Neural cell (in vitro differentiated cells): ENCODE measurements around the gene TBL1XR1. TPM values are rescaled to one million over a fixed set of nuclear protein-coding genes. Genes with fewer than 3 reads are reported as not detected.
"Not testable (repeated sequence)": the region's sequence is repeated elsewhere in the genome, so short reads cannot be mapped to it uniquely, and the experiment has no call there.

Experiments
- H2AFZ ChIP-seq: fragments of 200-600, 300-800 bp; sonication (generic), shearing (Covaris generic); 2 replicates; pipeline ENCODE4 v1.6.0; 2014; ENCODE audit warnings: low read depth, mild to moderate bottlenecking, antibody characterized with exemption, low read length, moderate library complexity
- H3F3A ChIP-seq: fragments of 200-600 bp; shearing (Covaris generic); 2 replicates; pipeline ENCODE4 v1.6.1; 2016; ENCODE audit warnings: mild to moderate bottlenecking, moderate library complexity, mixed read lengths, antibody characterized with exemption, low read length; ENCODE audit not compliant: insufficient read depth, poor library complexity, severe bottlenecking
- H3K27ac ChIP-seq: fragments of 200-600, 300-800 bp; sonication (generic), shearing (Covaris generic); 2 replicates; pipeline ENCODE4 v1.5.1; 2014; ENCODE audit warnings: mild to moderate bottlenecking, low read length, moderate library complexity
- H3K27me3 ChIP-seq: fragments of 300-800, 200-600 bp; sonication (generic), shearing (Covaris generic); 2 replicates; pipeline ENCODE4 v1.6.0; 2014; ENCODE audit warnings: mild to moderate bottlenecking, low read depth, low read length, moderate library complexity; ENCODE audit not compliant: insufficient read depth
- H3K36me3 ChIP-seq: fragments of 300-800, 200-600 bp; sonication (generic), shearing (Covaris generic); 2 replicates; pipeline ENCODE4 v1.5.1; 2014; ENCODE audit warnings: mild to moderate bottlenecking, antibody characterized with exemption, low read length, moderate library complexity; ENCODE audit not compliant: insufficient read depth
- H3K4me2 ChIP-seq: fragments of 300-800, 200-600 bp; sonication (generic), shearing (Covaris generic); 2 replicates; pipeline ENCODE4 v1.6.0; 2014; ENCODE audit warnings: mild to moderate bottlenecking, low read length
- H3K4me3 ChIP-seq: fragments of 300-800, 200-600 bp; sonication (generic), shearing (Covaris generic); 2 replicates; pipeline ENCODE4 v1.5.1; 2014; ENCODE audit warnings: mild to moderate bottlenecking, low read length, moderate library complexity
- H3K79me2 ChIP-seq: fragments of 200-600 bp; shearing (Covaris generic); replicated peaks from 2 replicates; pipeline ENCODE4 v1.6.0; 2014; ENCODE audit warnings: mild to moderate bottlenecking, low read length, moderate library complexity; ENCODE audit not compliant: insufficient read depth
- H3K9ac ChIP-seq: fragments of 300-800, 200-600 bp; sonication (generic), shearing (Covaris generic); 2 replicates; pipeline ENCODE4 v1.6.1; 2016; ENCODE audit warnings: mild to moderate bottlenecking, low read length, mixed read lengths
- H3K9me2 ChIP-seq: fragments of 200-600 bp; shearing (Covaris generic); 2 replicates; pipeline ENCODE4 v1.6.1; 2016; ENCODE audit warnings: mild to moderate bottlenecking, low read length, mixed read lengths; ENCODE audit not compliant: insufficient read depth
- H3K9me3 ChIP-seq: fragments of 200-600, 300-800 bp; sonication (generic), shearing (Covaris generic); 2 replicates; pipeline ENCODE4 v1.6.1; 2016; ENCODE audit warnings: mild to moderate bottlenecking, mixed run types, low read length, moderate library complexity, mixed read lengths
- H4K20me1 ChIP-seq: fragments of 200-600 bp; shearing (Covaris generic); 2 replicates; pipeline ENCODE4 v1.6.1; 2016; ENCODE audit warnings: mild to moderate bottlenecking, mixed run types; ENCODE audit not compliant: insufficient read depth
- EP300 ChIP-seq: fragments of 450-650 bp; conservative IDR thresholded peaks from 2 replicates; pipeline ENCODE4 v1.6.1; 2014; ENCODE audit warnings: antibody characterized with exemption, mild to moderate bottlenecking, moderate library complexity; ENCODE audit not compliant: poor library complexity, severe bottlenecking
- EZH2 ChIP-seq: fragments of 200-600, 300-800 bp; shearing (Covaris generic), sonication (generic); IDR thresholded peaks from 2 replicates; pipeline ENCODE4 v1.6.1; 2014; ENCODE audit warnings: antibody characterized with exemption, low read length, borderline replicate concordance, mild to moderate bottlenecking; ENCODE audit not compliant: insufficient read depth, poor library complexity, severe bottlenecking
- MXI1 ChIP-seq: fragments of 450-650 bp; conservative IDR thresholded peaks from 2 replicates; pipeline ENCODE4 v1.6.1; 2014; ENCODE audit warnings: antibody characterized with exemption, mild to moderate bottlenecking; ENCODE audit not compliant: poor library complexity, severe bottlenecking
- POLR2AphosphoS5 ChIP-seq: IDR thresholded peaks from 2 replicates; pipeline ENCODE4 v1.6.1; 2012
- RAD21 ChIP-seq: fragments of 450-650 bp; conservative IDR thresholded peaks from 2 replicates; pipeline ENCODE4 v1.6.1; 2014; ENCODE audit warnings: antibody characterized with exemption, mild to moderate bottlenecking, moderate library complexity
- SMC3 ChIP-seq: fragments of 450-650 bp; conservative IDR thresholded peaks from 2 replicates; pipeline ENCODE4 v1.6.1; 2014; ENCODE audit warnings: antibody characterized with exemption, mild to moderate bottlenecking, moderate library complexity; ENCODE audit not compliant: poor library complexity
- TAF1 ChIP-seq: IDR thresholded peaks from 2 replicates; pipeline ENCODE4 v1.6.1; 2012; ENCODE audit warnings: low read depth
- polyA plus RNA-seq: library from polyadenylated mRNA; depleted of rRNA; stranded (reverse); fragments of >200 nt; gene quantifications from 2 replicates; pipeline ENCODE4 v1.2.3, GENCODE V29; 2014
- TF ChIP-seq, protein P1 (sequence below): IDR thresholded peaks from 2 replicates; pipeline ENCODE4 v1.6.1; 2012; ENCODE audit warnings: borderline replicate concordance
- TF ChIP-seq, protein P2 (sequence below): fragments of 450-650 bp; IDR thresholded peaks from 2 replicates; pipeline ENCODE4 v1.5.1; 2014; ENCODE audit warnings: antibody characterized with exemption, mild to moderate bottlenecking, moderate library complexity; ENCODE audit not compliant: poor library complexity, severe bottlenecking

Gene TBL1XR1
- polyA plus RNA-seq, 1 donor from 2014 or later, result 96.3 TPM

DNA sequence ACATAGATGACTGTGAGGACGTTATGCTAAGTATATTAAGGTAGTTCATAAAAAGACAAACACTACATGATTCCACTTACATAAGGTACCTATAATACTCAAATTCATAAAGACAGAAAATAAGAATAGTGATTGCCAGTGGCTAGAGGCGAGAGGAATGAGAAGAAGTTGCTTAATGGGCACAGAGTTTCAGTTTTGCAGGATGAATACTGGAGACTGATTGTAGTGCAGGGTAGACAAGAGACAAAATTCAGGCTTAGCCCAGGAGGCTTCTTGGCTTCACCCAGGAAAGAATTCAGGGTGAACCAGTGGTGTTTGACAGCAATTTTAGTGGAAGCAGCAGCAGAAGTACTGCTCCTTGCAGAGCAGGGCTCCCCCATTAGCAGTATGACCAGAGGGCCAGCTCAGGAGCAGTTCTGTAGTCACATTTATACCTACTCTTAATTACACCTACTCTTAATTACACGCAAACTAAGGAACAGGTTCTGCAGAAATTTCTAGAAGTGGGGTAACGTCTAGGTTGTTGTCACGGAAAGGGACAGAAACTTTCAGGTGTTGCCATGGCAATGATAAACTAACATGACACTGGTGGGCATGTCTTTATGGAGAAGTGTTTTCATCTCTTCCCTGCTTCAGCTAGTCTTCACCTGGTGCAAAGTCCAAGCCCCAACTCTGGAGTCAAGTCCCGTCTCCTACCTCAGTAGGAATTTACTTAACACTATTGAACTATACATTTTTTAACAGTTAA is 55.2 kb downstream of the TBL1XR1 start:
- Histone ChIP-seq H3K9me2 (no peaks in the 10 kb centered on the region), H2AFZ (no peak overlapping the region), H3K9ac (no peak overlapping the region), H3K36me3 (no peaks in the 10 kb centered on the region), H3K4me3 (no peak overlapping the region), H3F3A (no peaks in the 10 kb centered on the region), H3K27me3 (no peaks in the 10 kb centered on the region), H3K27ac (no peak overlapping the region), H4K20me1 (no peaks in the 10 kb centered on the region), H3K79me2 (peaks cover 89% of the 10 kb centered on the region), H3K4me2 (no peak overlapping the region), H3K9me3 (no peaks in the 10 kb centered on the region)
- no peak for TF ChIP-seq RAD21
- TF ChIP-seq, protein P1, sequence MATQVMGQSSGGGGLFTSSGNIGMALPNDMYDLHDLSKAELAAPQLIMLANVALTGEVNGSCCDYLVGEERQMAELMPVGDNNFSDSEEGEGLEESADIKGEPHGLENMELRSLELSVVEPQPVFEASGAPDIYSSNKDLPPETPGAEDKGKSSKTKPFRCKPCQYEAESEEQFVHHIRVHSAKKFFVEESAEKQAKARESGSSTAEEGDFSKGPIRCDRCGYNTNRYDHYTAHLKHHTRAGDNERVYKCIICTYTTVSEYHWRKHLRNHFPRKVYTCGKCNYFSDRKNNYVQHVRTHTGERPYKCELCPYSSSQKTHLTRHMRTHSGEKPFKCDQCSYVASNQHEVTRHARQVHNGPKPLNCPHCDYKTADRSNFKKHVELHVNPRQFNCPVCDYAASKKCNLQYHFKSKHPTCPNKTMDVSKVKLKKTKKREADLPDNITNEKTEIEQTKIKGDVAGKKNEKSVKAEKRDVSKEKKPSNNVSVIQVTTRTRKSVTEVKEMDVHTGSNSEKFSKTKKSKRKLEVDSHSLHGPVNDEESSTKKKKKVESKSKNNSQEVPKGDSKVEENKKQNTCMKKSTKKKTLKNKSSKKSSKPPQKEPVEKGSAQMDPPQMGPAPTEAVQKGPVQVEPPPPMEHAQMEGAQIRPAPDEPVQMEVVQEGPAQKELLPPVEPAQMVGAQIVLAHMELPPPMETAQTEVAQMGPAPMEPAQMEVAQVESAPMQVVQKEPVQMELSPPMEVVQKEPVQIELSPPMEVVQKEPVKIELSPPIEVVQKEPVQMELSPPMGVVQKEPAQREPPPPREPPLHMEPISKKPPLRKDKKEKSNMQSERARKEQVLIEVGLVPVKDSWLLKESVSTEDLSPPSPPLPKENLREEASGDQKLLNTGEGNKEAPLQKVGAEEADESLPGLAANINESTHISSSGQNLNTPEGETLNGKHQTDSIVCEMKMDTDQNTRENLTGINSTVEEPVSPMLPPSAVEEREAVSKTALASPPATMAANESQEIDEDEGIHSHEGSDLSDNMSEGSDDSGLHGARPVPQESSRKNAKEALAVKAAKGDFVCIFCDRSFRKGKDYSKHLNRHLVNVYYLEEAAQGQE, result no peak
- TF ChIP-seq, protein P2, sequence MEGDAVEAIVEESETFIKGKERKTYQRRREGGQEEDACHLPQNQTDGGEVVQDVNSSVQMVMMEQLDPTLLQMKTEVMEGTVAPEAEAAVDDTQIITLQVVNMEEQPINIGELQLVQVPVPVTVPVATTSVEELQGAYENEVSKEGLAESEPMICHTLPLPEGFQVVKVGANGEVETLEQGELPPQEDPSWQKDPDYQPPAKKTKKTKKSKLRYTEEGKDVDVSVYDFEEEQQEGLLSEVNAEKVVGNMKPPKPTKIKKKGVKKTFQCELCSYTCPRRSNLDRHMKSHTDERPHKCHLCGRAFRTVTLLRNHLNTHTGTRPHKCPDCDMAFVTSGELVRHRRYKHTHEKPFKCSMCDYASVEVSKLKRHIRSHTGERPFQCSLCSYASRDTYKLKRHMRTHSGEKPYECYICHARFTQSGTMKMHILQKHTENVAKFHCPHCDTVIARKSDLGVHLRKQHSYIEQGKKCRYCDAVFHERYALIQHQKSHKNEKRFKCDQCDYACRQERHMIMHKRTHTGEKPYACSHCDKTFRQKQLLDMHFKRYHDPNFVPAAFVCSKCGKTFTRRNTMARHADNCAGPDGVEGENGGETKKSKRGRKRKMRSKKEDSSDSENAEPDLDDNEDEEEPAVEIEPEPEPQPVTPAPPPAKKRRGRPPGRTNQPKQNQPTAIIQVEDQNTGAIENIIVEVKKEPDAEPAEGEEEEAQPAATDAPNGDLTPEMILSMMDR, result no peak
- no peak for TF ChIP-seq TAF1
- no peak for TF ChIP-seq MXI1
- TF ChIP-seq EZH2, result no peak
- TF ChIP-seq SMC3, result no peak
- TF ChIP-seq EP300, result no peak
- TF ChIP-seq POLR2AphosphoS5, result no peak

DNA sequence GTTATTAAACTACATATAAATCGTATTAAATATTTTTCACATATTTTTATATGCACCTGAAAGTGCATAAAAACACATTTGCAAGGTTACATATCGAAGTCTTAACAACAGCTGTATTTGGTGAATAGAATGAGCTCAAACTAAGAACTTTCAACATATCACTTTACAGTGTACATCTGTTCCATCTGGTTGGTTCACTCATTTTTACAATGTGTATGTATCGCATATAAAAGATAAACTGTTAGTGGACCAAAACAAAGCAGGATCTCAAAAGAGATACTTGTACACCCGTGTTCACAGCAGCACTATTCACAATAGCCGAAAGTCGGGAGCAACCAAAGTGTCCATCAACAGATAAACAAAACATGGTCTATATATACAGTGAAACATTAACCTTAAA is 55.8 kb downstream of the TBL1XR1 start:
- Histone ChIP-seq H3K4me3 (no peak overlapping the region), H4K20me1 (no peaks in the 10 kb centered on the region), H3K9me2 (no peaks in the 10 kb centered on the region), H3K9ac (no peak overlapping the region), H3K36me3 (no peaks in the 10 kb centered on the region), H3K27me3 (no peaks in the 10 kb centered on the region), H3K79me2 (peaks cover 89% of the 10 kb centered on the region), H2AFZ (no peak overlapping the region), H3K9me3 (no peaks in the 10 kb centered on the region), H3K4me2 (no peak overlapping the region), H3K27ac (no peak overlapping the region), H3F3A (no peaks in the 10 kb centered on the region)
- no peak for TF ChIP-seq EP300
- TF ChIP-seq, protein P2, result no peak
- no peak for TF ChIP-seq EZH2
- no peak for TF ChIP-seq RAD21
- TF ChIP-seq SMC3, result no peak
- no peak for TF ChIP-seq TAF1
- no peak for TF ChIP-seq MXI1
- no peak for TF ChIP-seq POLR2AphosphoS5
- TF ChIP-seq, protein P1, result no peak

DNA sequence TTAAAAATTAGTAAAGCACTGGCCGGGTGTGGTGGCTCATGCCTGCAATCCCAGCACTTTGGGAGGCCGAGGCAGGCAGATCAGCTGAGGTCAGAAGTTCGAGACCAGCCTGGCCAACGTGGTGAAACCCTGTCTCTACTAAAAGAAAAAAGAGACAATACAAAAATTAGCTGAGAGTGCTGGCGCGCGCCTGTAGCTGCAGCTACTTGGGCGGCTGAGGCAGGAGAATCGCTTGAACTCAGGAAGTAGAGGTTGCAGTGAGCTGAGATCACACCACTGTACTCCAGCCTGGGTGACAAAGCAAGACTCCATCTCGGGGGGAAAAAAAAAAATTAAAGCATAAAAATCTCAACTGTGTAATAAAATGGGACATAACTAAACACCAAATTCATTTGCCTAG is 58.1 kb downstream of the TBL1XR1 start:
- not testable (repeated sequence) for H3K36me3 ChIP-seq

More for the DNA sequence above, 58.1 kb downstream of the TBL1XR1 start:
- H3F3A ChIP-seq, H3K9me2 ChIP-seq, H2AFZ ChIP-seq, H3K9me3 ChIP-seq, H3K4me3 ChIP-seq, H3K27me3 ChIP-seq, H4K20me1 ChIP-seq, H3K9ac ChIP-seq, H3K4me2 ChIP-seq, H3K27ac ChIP-seq: not testable (repeated sequence)
- peaks cover 91% of the 10 kb centered on the region for H3K79me2 ChIP-seq
